HG03108 (cell line): ENCODE measurements around the gene CHPF2.

ENCODE experiments used
- ATAC-seq: cut with Tn5 transposase; IDR thresholded peaks from one replicate; pipeline ENCODE4 v1.9.1; 2021; ENCODE audit warnings: moderate library complexity; ENCODE audit not compliant: unreplicated experiment

Gene CHPF2

GRCh38 chr7:151232917-151233701, 826 bp downstream of the CHPF2 start:
- ATAC-seq: no peak

GRCh38 chr7:151233804-151234203, 1.5 kb downstream of the CHPF2 start:
- no peak for ATAC-seq

- ATAC-seq: no peak
Measured at GRCh38 chr7:151235091-151235787, 3.0 kb downstream of the CHPF2 start.

GRCh38 chr7:151236406-151236805, 4.1 kb downstream of the CHPF2 start:
- ATAC-seq: no peak

GRCh38 chr7:151237244-151238189, 5.2 kb downstream of the CHPF2 start:
- ATAC-seq: no peak

GRCh38 chr7:151238190-151238810, 6.0 kb downstream of the CHPF2 start:
- ATAC-seq: no peak

- no peak for ATAC-seq
Measured at GRCh38 chr7:151238924-151239836, 6.9 kb downstream of the CHPF2 start.

GRCh38 chr7:151239837-151240459, 7.7 kb downstream of the CHPF2 start:
- ATAC-seq: no peak

- no peak for ATAC-seq
Measured at GRCh38 chr7:151240536-151240935, 8.3 kb downstream of the CHPF2 start.

- ATAC-seq: no peak
Measured at GRCh38 chr7:151240942-151241754, 8.9 kb downstream of the CHPF2 start.

GRCh38 chr7:151241755-151242096, 9.4 kb downstream of the CHPF2 start:
- ATAC-seq: no peak

- ATAC-seq: no peak
Measured at GRCh38 chr7:151242159-151243044, 10.1 kb downstream of the CHPF2 start.

- no peak for ATAC-seq
Measured at GRCh38 chr7:151243045-151243349, 10.7 kb downstream of the CHPF2 start.

GRCh38 chr7:151243408-151244195, 11.3 kb downstream of the CHPF2 start:
- ATAC-seq: no peak

GRCh38 chr7:151244196-151244840, 12.0 kb downstream of the CHPF2 start:
- ATAC-seq: no peak

GRCh38 chr7:151244841-151245346, 12.6 kb downstream of the CHPF2 start:
- no peak for ATAC-seq
